22Rv1 (cell line): Measurements from ENCODE around the gene PSMB5.
A peak's percentile ranks its signal among the peaks of the same experiment; 100 is the strongest.

Experiments
- H3K27ac ChIP-seq: fragments of 450-650 bp; 2 replicates; pipeline ENCODE4 v1.5.1; 2017
- CTCF ChIP-seq: fragments of 450-650 bp; IDR thresholded peaks from 2 replicates; pipeline ENCODE4 v1.5.1; 2017; ENCODE audit warnings: mild to moderate bottlenecking
- ZFX ChIP-seq: fragments of 450-650 bp; IDR thresholded peaks from 2 replicates; pipeline ENCODE4 v1.6.1; 2017; ENCODE audit warnings: antibody characterized with exemption, borderline replicate concordance

The PSMB5 gene

GRCh38 chr14:23034498-23035302, at the start of gene PSMB5:
PSMB5 (minus strand) TSS chr14:23034900; CDS start chr14:23034881, 19 bp downstream.
- peak within 1 kb of the TSS; percentile 89 for H3K27ac ChIP-seq
- no peak for TF ChIP-seq ZFX
- TF ChIP-seq CTCF = no peak

- TF ChIP-seq CTCF = no peak
- TF ChIP-seq ZFX = no peak
- no peak overlapping the region for H3K27ac ChIP-seq
Measured at GRCh38 chr14:23080474-23080873, 45.8 kb upstream of the PSMB5 start.

GRCh38 chr14:23079716-23080115, 45.0 kb upstream of the PSMB5 start:
- no peak overlapping the region for H3K27ac ChIP-seq
- TF ChIP-seq CTCF (no peak), ZFX (no peak)

GRCh38 chr14:23078692-23079116, 44.0 kb upstream of the PSMB5 start:
- H3K27ac ChIP-seq = peak overlapping the region; percentile 17; the same call in 1 of the 2 replicates
- TF ChIP-seq ZFX (no peak), CTCF (no peak)

GRCh38 chr14:23077962-23078361, 43.3 kb upstream of the PSMB5 start:
- TF ChIP-seq ZFX = no peak
- no peak for TF ChIP-seq CTCF

GRCh38 chr14:23076785-23077408, 42.2 kb upstream of the PSMB5 start:
- peak overlapping the region; percentile 17; the same call in 1 of the 2 replicates for H3K27ac ChIP-seq
- peak; percentile 81 for TF ChIP-seq CTCF
- TF ChIP-seq ZFX = no peak

More at GRCh38 chr14:23077962-23078361, 43.3 kb upstream of the PSMB5 start:
- peak overlapping the region; percentile 17; the same call in 1 of the 2 replicates for H3K27ac ChIP-seq

- H3K27ac ChIP-seq = no peak overlapping the region
- TF ChIP-seq CTCF (no peak), ZFX (no peak)
Measured at GRCh38 chr14:23074906-23075305, 40.2 kb upstream of the PSMB5 start.
